Memory B cell (primary cell): ENCODE measurements around the gene BMX.

Experiments used
- ATAC-seq: fragments of 150-1000 bp; cut with Tn5 transposase; 2 replicates; pipeline ENCODE4 v1.10.0; 2021; ENCODE audit warnings: low read depth, mild to moderate bottlenecking, moderate library complexity
- DNase-seq, 2 donors: peaks; one replicate each; pipeline ENCODE4 v3.0.0; 2022; ENCODE audit warnings: low spot score in 2 of 2
- H3K27ac Mint-ChIP-seq: one replicate; pipeline ENCODE4 v1.8.0; 2022; ENCODE audit warnings: mild to moderate bottlenecking, moderate library complexity, mixed read lengths
- H3K27me3 Mint-ChIP-seq: one replicate; pipeline ENCODE4 v1.8.0; 2022; ENCODE audit warnings: mixed read lengths
- H3K36me3 Mint-ChIP-seq: one replicate; pipeline ENCODE4 v1.8.0; 2022; ENCODE audit warnings: mild to moderate bottlenecking, mixed read lengths
- H3K4me1 Mint-ChIP-seq: one replicate; pipeline ENCODE4 v1.8.0; 2022; ENCODE audit warnings: mixed read lengths
- H3K4me3 Mint-ChIP-seq: one replicate; pipeline ENCODE4 v1.8.0; 2022; ENCODE audit warnings: mild to moderate bottlenecking, moderate library complexity, mixed read lengths
- H3K9me3 Mint-ChIP-seq: one replicate; pipeline ENCODE4 v1.8.0; 2022; ENCODE audit warnings: mixed read lengths

BMX gene

GRCh38 chrX:15566244-15566643 is 65.6 kb downstream of the BMX start:
- H3K4me1 Mint-ChIP-seq = no peaks in the 10 kb centered on the region
- ATAC-seq = no peak
- peaks cover 6% of the 10 kb centered on the region for H3K27me3 Mint-ChIP-seq
- no peak for DNase-seq
- no peak overlapping the region for H3K4me3 Mint-ChIP-seq
- no peaks in the 10 kb centered on the region for H3K9me3 Mint-ChIP-seq
- H3K27ac Mint-ChIP-seq = no peak overlapping the region
- H3K36me3 Mint-ChIP-seq = no peaks in the 10 kb centered on the region

- H3K4me1 Mint-ChIP-seq = no peaks in the 10 kb centered on the region
These were observed 66.7 kb downstream of the BMX start for GRCh38 chrX:15567267-15567666.

GRCh38 chrX:15567886-15568616 is 67.4 kb downstream of the BMX start:
- Mint-ChIP-seq H3K4me1 (no peaks in the 10 kb centered on the region), H3K36me3 (no peaks in the 10 kb centered on the region), H3K9me3 (no peaks in the 10 kb centered on the region), H3K27ac (no peak overlapping the region), H3K4me3 (no peak overlapping the region), H3K27me3 (peaks cover 4% of the 10 kb centered on the region)
- no peak for ATAC-seq
- DNase-seq = no peak

More at GRCh38 chrX:15567267-15567666, 66.7 kb downstream of the BMX start:
- Mint-ChIP-seq H3K36me3 (no peaks in the 10 kb centered on the region), H3K27ac (no peak overlapping the region), H3K4me3 (no peak overlapping the region), H3K9me3 (no peaks in the 10 kb centered on the region), H3K27me3 (peaks cover 4% of the 10 kb centered on the region)
- DNase-seq = no peak
- no peak for ATAC-seq

- no peak for DNase-seq
- H3K9me3 Mint-ChIP-seq = no peaks in the 10 kb centered on the region
- no peaks in the 10 kb centered on the region for H3K36me3 Mint-ChIP-seq
- no peak overlapping the region for H3K4me3 Mint-ChIP-seq
- H3K4me1 Mint-ChIP-seq = no peaks in the 10 kb centered on the region
- ATAC-seq = no peak
- peaks cover 5% of the 10 kb centered on the region for H3K27me3 Mint-ChIP-seq
- H3K27ac Mint-ChIP-seq = no peak overlapping the region
These were observed 69.5 kb downstream of the BMX start for GRCh38 chrX:15570145-15570544.

- no peak for DNase-seq
- Mint-ChIP-seq H3K27me3 (peaks cover 3% of the 10 kb centered on the region), H3K9me3 (no peaks in the 10 kb centered on the region), H3K4me1 (no peaks in the 10 kb centered on the region), H3K4me3 (no peak overlapping the region), H3K36me3 (no peaks in the 10 kb centered on the region), H3K27ac (no peak overlapping the region)
- no peak for ATAC-seq
These were observed 73.4 kb downstream of the BMX start for GRCh38 chrX:15574017-15574416.

GRCh38 chrX:15576019-15576418 is 75.4 kb downstream of the BMX start:
- ATAC-seq (no peak), DNase-seq (no peak)
- no peak overlapping the region for H3K4me3 Mint-ChIP-seq
- no peaks in the 10 kb centered on the region for H3K4me1 Mint-ChIP-seq
- H3K27ac Mint-ChIP-seq = no peak overlapping the region
- no peaks in the 10 kb centered on the region for H3K9me3 Mint-ChIP-seq
- peaks cover 3% of the 10 kb centered on the region for H3K27me3 Mint-ChIP-seq
- no peaks in the 10 kb centered on the region for H3K36me3 Mint-ChIP-seq

GRCh38 chrX:15579778-15580747 is 79.5 kb downstream of the BMX start:
- Mint-ChIP-seq H3K36me3 (no peaks in the 10 kb centered on the region), H3K9me3 (no peaks in the 10 kb centered on the region), H3K4me1 (no peaks in the 10 kb centered on the region), H3K27me3 (peaks cover 3% of the 10 kb centered on the region), H3K4me3 (no peak overlapping the region), H3K27ac (no peak overlapping the region)
- ATAC-seq = no peak
- DNase-seq = no peak

GRCh38 chrX:15594371-15594770 is 93.8 kb downstream of the BMX start:
- no peaks in the 10 kb centered on the region for H3K4me1 Mint-ChIP-seq
- DNase-seq = no peak
- H3K9me3 Mint-ChIP-seq = no peaks in the 10 kb centered on the region
- ATAC-seq = no peak
- no peaks in the 10 kb centered on the region for H3K36me3 Mint-ChIP-seq
- H3K27ac Mint-ChIP-seq = no peak overlapping the region
- H3K27me3 Mint-ChIP-seq = peaks cover 4% of the 10 kb centered on the region
- H3K4me3 Mint-ChIP-seq = no peak overlapping the region

GRCh38 chrX:15598026-15598425 is 97.4 kb downstream of the BMX start:
- Mint-ChIP-seq H3K4me1 (no peaks in the 10 kb centered on the region), H3K9me3 (no peaks in the 10 kb centered on the region), H3K27ac (no peak overlapping the region), H3K36me3 (no peaks in the 10 kb centered on the region), H3K4me3 (no peak overlapping the region), H3K27me3 (peaks cover 2% of the 10 kb centered on the region)
- DNase-seq = no peak
- ATAC-seq = no peak

- Mint-ChIP-seq H3K9me3 (no peaks in the 10 kb centered on the region), H3K36me3 (no peaks in the 10 kb centered on the region), H3K27me3 (peaks cover 9% of the 10 kb centered on the region), H3K4me3 (no peak overlapping the region), H3K27ac (no peak overlapping the region), H3K4me1 (no peaks in the 10 kb centered on the region)
- ATAC-seq (no peak), DNase-seq (no peak)
These were observed 98.9 kb downstream of the BMX start for GRCh38 chrX:15599461-15599860.

GRCh38 chrX:15600049-15600448 is 99.4 kb downstream of the BMX start:
- H3K27me3 Mint-ChIP-seq = peaks cover 9% of the 10 kb centered on the region
- no peak overlapping the region for H3K4me3 Mint-ChIP-seq
- no peaks in the 10 kb centered on the region for H3K36me3 Mint-ChIP-seq
- ATAC-seq = no peak
- no peaks in the 10 kb centered on the region for H3K4me1 Mint-ChIP-seq
- no peak for DNase-seq
- H3K27ac Mint-ChIP-seq = no peak overlapping the region
- H3K9me3 Mint-ChIP-seq = no peaks in the 10 kb centered on the region

GRCh38 chrX:15600745-15601144 is 100.1 kb downstream of the BMX start, which contains the start of gene ACE2:
TSS of gene ACE2 (minus strand) at chrX:15600960. CDS start at chrX:15600911, 49 bp downstream.
- Mint-ChIP-seq H3K36me3 (no peaks in the 10 kb centered on the region), H3K9me3 (no peaks in the 10 kb centered on the region), H3K4me3 (no peak within 1 kb of the TSS), H3K27ac (no peak within 1 kb of the TSS), H3K4me1 (no peaks in the 10 kb centered on the region), H3K27me3 (peaks cover 11% of the 10 kb centered on the region)
- ATAC-seq = no peak
- DNase-seq = no peak

GRCh38 chrX:15601932-15602331 is 101.3 kb downstream of the BMX start:
- no peaks in the 10 kb centered on the region for H3K36me3 Mint-ChIP-seq
- H3K27me3 Mint-ChIP-seq = peaks cover 11% of the 10 kb centered on the region
- no peak overlapping the region for H3K27ac Mint-ChIP-seq
- no peak for ATAC-seq
- no peak for DNase-seq
- no peaks in the 10 kb centered on the region for H3K4me1 Mint-ChIP-seq
- no peaks in the 10 kb centered on the region for H3K9me3 Mint-ChIP-seq
- no peak overlapping the region for H3K4me3 Mint-ChIP-seq

GRCh38 chrX:15602761-15603160 is 102.2 kb downstream of the BMX start:
- ATAC-seq (no peak), DNase-seq (no peak)
- no peak overlapping the region for H3K4me3 Mint-ChIP-seq
- no peaks in the 10 kb centered on the region for H3K9me3 Mint-ChIP-seq
- H3K27me3 Mint-ChIP-seq = peaks cover 11% of the 10 kb centered on the region
- no peaks in the 10 kb centered on the region for H3K4me1 Mint-ChIP-seq
- no peak overlapping the region for H3K27ac Mint-ChIP-seq
- H3K36me3 Mint-ChIP-seq = no peaks in the 10 kb centered on the region
